Astrocyte (in vitro differentiated cells and primary cell): ENCODE data around the gene CLCN6. TPM values are rescaled to one million over a fixed set of nuclear protein-coding genes. Genes with fewer than 3 reads are reported as not detected.

Experiments
- DNase-seq: peaks from one replicate; pipeline ENCODE4 v3.0.0-alpha.2; 2010; ENCODE audit warnings: low read depth
- FAIRE-seq: peaks from 2 replicates; lab custom pipeline; 2011; peaks lifted over from hg19 to GRCh38; lab: Jason Lieb, UNC
- H2AFZ ChIP-seq: 2 replicates; pipeline ENCODE4 v1.6.0; 2012; ENCODE audit warnings: low read depth, low read length, inconsistent platforms
- H3K27ac ChIP-seq: 2 replicates; pipeline ENCODE4 v1.5.1; 2011; ENCODE audit warnings: low read depth, low read length, inconsistent platforms
- H3K27me3 ChIP-seq: 2 replicates; pipeline ENCODE4 v1.6.0; 2011; ENCODE audit warnings: low read length, inconsistent platforms; ENCODE audit not compliant: insufficient read depth
- H3K36me3 ChIP-seq: 2 replicates; pipeline ENCODE4 v1.5.1; 2011; ENCODE audit warnings: low read length, inconsistent platforms; ENCODE audit not compliant: insufficient read depth
- H3K4me1 ChIP-seq: 2 replicates; pipeline ENCODE4 v1.5.1; 2011; ENCODE audit warnings: low read length, inconsistent platforms; ENCODE audit not compliant: insufficient read depth
- H3K4me2 ChIP-seq: 2 replicates; pipeline ENCODE4 v1.6.0; 2012; ENCODE audit warnings: low read length, inconsistent platforms
- H3K4me3 ChIP-seq: 2 replicates; pipeline ENCODE4 v1.5.1; 2011; ENCODE audit warnings: low read depth, mild to moderate bottlenecking, low read length, inconsistent platforms; ENCODE audit not compliant: insufficient read depth
- H3K79me2 ChIP-seq: 2 replicates; pipeline ENCODE4 v1.6.0; 2012; ENCODE audit warnings: mild to moderate bottlenecking, low read length, inconsistent platforms; ENCODE audit not compliant: insufficient read depth
- H3K9ac ChIP-seq: 2 replicates; pipeline ENCODE4 v1.6.0; 2012; ENCODE audit warnings: mild to moderate bottlenecking, low read length, inconsistent platforms
- H3K9me3 ChIP-seq: 2 replicates; pipeline ENCODE4 v1.5.1; 2012; ENCODE audit warnings: low read depth, mild to moderate bottlenecking, low read length, inconsistent platforms; ENCODE audit not compliant: insufficient read depth
- H4K20me1 ChIP-seq: 2 replicates; pipeline ENCODE4 v1.6.0; 2012; ENCODE audit warnings: low read length, inconsistent platforms; ENCODE audit not compliant: insufficient read depth
- H3K27ac Mint-ChIP-seq: one replicate; pipeline ENCODE4 v1.8.0; 2021; ENCODE audit warnings: mild to moderate bottlenecking, mixed read lengths; ENCODE audit not compliant: unreplicated experiment
- H3K27me3 Mint-ChIP-seq: one replicate; pipeline ENCODE4 v1.8.0; 2021; ENCODE audit warnings: low read depth, mixed read lengths; ENCODE audit not compliant: unreplicated experiment
- H3K36me3 Mint-ChIP-seq: one replicate; pipeline ENCODE4 v1.8.0; 2021; ENCODE audit warnings: low read depth, mixed read lengths; ENCODE audit not compliant: unreplicated experiment
- H3K4me1 Mint-ChIP-seq: one replicate; pipeline ENCODE4 v1.8.0; 2021; ENCODE audit warnings: low read depth, mixed read lengths; ENCODE audit not compliant: unreplicated experiment
- H3K4me3 Mint-ChIP-seq: one replicate; pipeline ENCODE4 v1.8.0; 2021; ENCODE audit warnings: mild to moderate bottlenecking, moderate library complexity, mixed read lengths; ENCODE audit not compliant: unreplicated experiment
- H3K9me3 Mint-ChIP-seq: one replicate; pipeline ENCODE4 v1.8.0; 2021; ENCODE audit warnings: mild to moderate bottlenecking, mixed read lengths; ENCODE audit not compliant: unreplicated experiment
- EZH2 ChIP-seq: IDR thresholded peaks from 2 replicates; pipeline ENCODE4 v1.6.1; 2012; ENCODE audit warnings: mild to moderate bottlenecking, low read length, inconsistent platforms; ENCODE audit not compliant: insufficient read depth
- total RNA-seq: library from RNA; stranded (reverse); gene quantifications from 2 replicates; pipeline ENCODE4 v1.2.1, GENCODE V29; 2021
- TF ChIP-seq, protein P1 (sequence below): IDR thresholded peaks from 2 replicates; pipeline ENCODE4 v1.5.1; 2011; ENCODE audit warnings: low read depth, mild to moderate bottlenecking, inconsistent platforms, low read length, moderate library complexity; ENCODE audit not compliant: insufficient read depth

Gene CLCN6
- total RNA-seq, 1 donor from 2014 or later: 22.4 TPM

DNA sequence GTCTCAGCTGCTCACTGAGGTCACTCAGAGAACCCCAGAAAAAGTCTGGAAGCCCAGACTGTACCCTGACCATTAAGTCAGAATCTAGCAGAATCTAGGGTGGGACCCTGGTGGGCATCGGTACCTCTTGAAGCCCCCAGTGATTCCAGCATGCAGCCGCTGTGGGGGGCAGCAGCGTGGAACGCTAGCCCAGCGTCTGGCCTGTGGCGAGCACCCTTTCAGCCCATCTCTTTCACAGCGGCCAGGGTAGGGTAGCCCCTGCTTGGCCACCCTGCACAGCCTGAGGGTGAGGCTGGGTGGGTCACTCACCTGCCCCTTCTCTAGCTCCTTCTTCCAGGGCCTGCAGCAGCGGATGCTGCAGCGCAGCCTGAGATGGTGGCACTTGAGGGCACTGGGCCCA, 27.7 kb upstream of the CLCN6 start:
- Histone ChIP-seq H3K9ac (no peak overlapping the region), H3K9me3 (no peaks in the 10 kb centered on the region), H3K27ac (no peak overlapping the region), H3K4me3 (no peak overlapping the region), H2AFZ (no peak overlapping the region), H3K27me3 (no peaks in the 10 kb centered on the region), H3K4me1 (no peaks in the 10 kb centered on the region), H3K79me2 (no peaks in the 10 kb centered on the region), H3K4me2 (no peak overlapping the region), H3K36me3 (no peaks in the 10 kb centered on the region), H4K20me1 (no peaks in the 10 kb centered on the region)
- Mint-ChIP-seq H3K4me1 (no peaks in the 10 kb centered on the region), H3K27me3 (peaks cover 20% of the 10 kb centered on the region), H3K9me3 (no peaks in the 10 kb centered on the region), H3K36me3 (no peaks in the 10 kb centered on the region), H3K27ac (no peak overlapping the region), H3K4me3 (no peak overlapping the region)
- TF ChIP-seq, protein P1, sequence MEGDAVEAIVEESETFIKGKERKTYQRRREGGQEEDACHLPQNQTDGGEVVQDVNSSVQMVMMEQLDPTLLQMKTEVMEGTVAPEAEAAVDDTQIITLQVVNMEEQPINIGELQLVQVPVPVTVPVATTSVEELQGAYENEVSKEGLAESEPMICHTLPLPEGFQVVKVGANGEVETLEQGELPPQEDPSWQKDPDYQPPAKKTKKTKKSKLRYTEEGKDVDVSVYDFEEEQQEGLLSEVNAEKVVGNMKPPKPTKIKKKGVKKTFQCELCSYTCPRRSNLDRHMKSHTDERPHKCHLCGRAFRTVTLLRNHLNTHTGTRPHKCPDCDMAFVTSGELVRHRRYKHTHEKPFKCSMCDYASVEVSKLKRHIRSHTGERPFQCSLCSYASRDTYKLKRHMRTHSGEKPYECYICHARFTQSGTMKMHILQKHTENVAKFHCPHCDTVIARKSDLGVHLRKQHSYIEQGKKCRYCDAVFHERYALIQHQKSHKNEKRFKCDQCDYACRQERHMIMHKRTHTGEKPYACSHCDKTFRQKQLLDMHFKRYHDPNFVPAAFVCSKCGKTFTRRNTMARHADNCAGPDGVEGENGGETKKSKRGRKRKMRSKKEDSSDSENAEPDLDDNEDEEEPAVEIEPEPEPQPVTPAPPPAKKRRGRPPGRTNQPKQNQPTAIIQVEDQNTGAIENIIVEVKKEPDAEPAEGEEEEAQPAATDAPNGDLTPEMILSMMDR: no peak
- no peak for TF ChIP-seq EZH2
- FAIRE-seq: no peak
- no peak for DNase-seq

DNA sequence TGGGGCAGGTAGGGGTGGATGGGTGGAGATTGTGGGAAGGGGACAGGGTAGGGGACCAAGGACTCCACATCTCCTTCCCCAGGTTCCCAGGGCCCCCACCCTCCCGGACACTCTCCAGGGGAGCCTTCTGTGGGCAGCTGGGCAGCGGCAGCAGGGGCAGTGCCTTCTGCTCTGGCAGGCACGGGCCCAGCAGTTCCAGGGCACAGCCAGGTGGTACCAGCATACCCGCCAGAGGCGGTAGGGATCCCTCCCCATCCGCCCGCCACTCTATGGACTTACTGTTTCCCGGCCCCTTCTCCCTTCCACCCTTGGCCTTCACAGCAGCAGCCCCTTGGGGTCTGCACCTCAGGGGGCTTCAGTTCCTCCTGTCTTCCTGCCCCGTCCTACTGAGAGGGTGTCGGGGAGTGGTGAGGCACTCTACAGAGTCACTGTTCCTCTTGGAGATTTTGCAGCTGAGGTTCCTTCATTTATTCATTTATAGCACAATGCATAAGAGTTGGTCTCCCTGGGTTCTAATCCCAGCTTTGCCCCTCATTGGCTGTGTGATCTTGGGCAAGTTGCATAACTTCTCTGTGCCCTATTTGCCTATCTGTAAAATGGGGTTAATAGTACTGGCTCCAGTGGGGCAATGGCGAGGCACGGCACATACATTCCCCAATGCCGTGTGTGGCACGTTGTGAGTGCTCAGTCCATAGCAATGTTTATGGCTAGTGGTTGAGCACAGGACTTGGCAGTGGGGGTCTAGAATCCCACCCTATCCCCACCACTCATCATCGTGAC, 27.0 kb upstream of the CLCN6 start:
- TF ChIP-seq EZH2: no peak
- TF ChIP-seq, protein P1: no peak
- H3K4me3 Mint-ChIP-seq: no peak overlapping the region
- no peaks in the 10 kb centered on the region for H3K4me1 ChIP-seq
- no peaks in the 10 kb centered on the region for H3K4me1 Mint-ChIP-seq
- H3K36me3 Mint-ChIP-seq: no peaks in the 10 kb centered on the region
- H3K27ac Mint-ChIP-seq: no peak overlapping the region
- no peak for DNase-seq
- H3K4me3 ChIP-seq: no peak overlapping the region
- H3K9me3 Mint-ChIP-seq: no peaks in the 10 kb centered on the region
- H3K4me2 ChIP-seq: no peak overlapping the region
- no peak overlapping the region for H3K27ac ChIP-seq
- FAIRE-seq: no peak
- H3K36me3 ChIP-seq: no peaks in the 10 kb centered on the region
- H2AFZ ChIP-seq: no peak overlapping the region
- no peaks in the 10 kb centered on the region for H3K27me3 ChIP-seq
- H3K9ac ChIP-seq: no peak overlapping the region
- H3K9me3 ChIP-seq: no peaks in the 10 kb centered on the region
- H4K20me1 ChIP-seq: no peaks in the 10 kb centered on the region
- no peaks in the 10 kb centered on the region for H3K79me2 ChIP-seq
- H3K27me3 Mint-ChIP-seq: peaks cover 20% of the 10 kb centered on the region

DNA sequence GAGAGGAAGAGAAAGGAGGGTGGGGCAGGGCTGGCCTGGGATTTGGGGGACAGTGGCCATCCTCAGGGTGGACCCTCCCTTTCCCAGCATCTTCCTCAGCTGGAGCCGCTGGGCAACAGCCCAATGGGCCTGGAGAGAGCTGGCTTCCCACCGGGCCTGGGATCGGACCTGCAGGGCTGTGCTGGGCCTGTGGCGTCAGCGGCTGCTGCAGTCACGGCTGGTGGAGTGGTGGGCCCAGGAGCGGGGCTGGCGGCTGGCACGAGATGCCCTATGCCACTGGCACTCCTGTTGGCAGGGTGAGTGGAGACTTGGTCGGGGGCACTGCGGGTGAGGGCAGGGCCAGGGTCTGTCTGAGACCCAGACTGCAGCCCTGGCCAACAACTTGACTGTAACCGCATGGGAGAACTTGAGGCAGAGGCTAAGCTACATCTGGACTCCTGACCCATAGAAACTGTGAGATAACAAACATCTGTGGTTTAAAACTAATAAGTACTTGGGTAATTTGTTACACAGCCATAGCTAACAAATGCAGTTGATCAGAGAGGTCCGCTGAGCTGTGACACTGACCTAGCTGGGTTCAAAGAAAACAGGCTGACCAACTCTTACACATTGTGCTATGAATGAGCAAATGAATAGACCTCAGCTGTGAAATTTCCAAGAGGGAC, 26.1 kb upstream of the CLCN6 start:
- no peak overlapping the region for H3K27ac Mint-ChIP-seq
- Histone ChIP-seq H3K27ac (no peak overlapping the region), H3K9me3 (no peaks in the 10 kb centered on the region), H3K9ac (no peak overlapping the region), H4K20me1 (no peaks in the 10 kb centered on the region), H3K36me3 (no peaks in the 10 kb centered on the region), H3K79me2 (no peaks in the 10 kb centered on the region), H2AFZ (no peak overlapping the region), H3K27me3 (no peaks in the 10 kb centered on the region), H3K4me2 (no peak overlapping the region), H3K4me1 (peaks cover 1% of the 10 kb centered on the region), H3K4me3 (no peak overlapping the region)
- peaks cover 14% of the 10 kb centered on the region for H3K27me3 Mint-ChIP-seq
- H3K4me3 Mint-ChIP-seq: no peak overlapping the region
- H3K4me1 Mint-ChIP-seq: no peaks in the 10 kb centered on the region
- TF ChIP-seq EZH2: no peak
- TF ChIP-seq, protein P1: no peak
- DNase-seq (no peak), FAIRE-seq (no peak)
- no peaks in the 10 kb centered on the region for H3K36me3 Mint-ChIP-seq
- H3K9me3 Mint-ChIP-seq: no peaks in the 10 kb centered on the region
